GM20000 (cell line): Measurements from ENCODE around the gene SLC4A2.

Experiments used
- DNase-seq: peaks from one replicate; pipeline ENCODE4 v3.0.0; 2012; ENCODE audit warnings: low spot score
- TF ChIP-seq, protein P1 (sequence below): IDR thresholded peaks from 2 replicates; pipeline ENCODE4 v1.5.1; 2012; ENCODE audit warnings: mild to moderate bottlenecking, control low read depth; ENCODE audit errors: extremely low read depth, missing control alignments

SLC4A2 gene

DNA sequence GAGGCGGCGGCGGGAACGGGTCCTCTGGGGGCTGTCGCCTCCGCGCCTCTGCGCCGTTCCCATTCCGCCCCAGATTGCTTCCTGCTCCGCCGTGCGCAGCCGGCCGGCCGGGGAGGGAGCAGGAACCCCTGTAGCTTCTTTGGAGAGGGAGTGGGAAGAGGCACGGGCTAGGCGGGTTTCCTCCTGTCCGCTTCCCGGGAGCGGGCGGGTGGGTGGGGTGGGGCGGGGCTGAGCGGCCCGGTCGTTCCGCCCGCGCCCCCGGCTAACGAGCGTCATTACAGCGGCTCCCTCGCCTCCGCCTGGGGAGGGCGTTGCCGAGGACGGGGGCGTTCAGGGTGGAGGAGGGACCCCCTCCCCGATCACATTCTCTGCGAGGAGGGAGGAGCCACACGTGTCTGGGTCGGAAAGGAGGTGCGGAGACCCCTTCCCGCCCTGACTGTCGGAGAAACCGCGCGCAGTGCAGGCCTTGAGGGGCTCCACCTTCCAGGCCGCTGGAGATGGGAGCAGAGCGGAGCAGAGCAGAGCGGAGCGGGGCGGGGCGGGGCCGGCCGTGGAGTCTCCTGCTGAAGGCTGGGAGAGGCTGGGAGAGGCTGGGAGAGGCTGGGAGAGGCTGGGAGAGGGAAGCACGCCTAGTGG, 66.6 kb downstream of the SLC4A2 start:
- no peak for DNase-seq
- TF ChIP-seq, protein P1, sequence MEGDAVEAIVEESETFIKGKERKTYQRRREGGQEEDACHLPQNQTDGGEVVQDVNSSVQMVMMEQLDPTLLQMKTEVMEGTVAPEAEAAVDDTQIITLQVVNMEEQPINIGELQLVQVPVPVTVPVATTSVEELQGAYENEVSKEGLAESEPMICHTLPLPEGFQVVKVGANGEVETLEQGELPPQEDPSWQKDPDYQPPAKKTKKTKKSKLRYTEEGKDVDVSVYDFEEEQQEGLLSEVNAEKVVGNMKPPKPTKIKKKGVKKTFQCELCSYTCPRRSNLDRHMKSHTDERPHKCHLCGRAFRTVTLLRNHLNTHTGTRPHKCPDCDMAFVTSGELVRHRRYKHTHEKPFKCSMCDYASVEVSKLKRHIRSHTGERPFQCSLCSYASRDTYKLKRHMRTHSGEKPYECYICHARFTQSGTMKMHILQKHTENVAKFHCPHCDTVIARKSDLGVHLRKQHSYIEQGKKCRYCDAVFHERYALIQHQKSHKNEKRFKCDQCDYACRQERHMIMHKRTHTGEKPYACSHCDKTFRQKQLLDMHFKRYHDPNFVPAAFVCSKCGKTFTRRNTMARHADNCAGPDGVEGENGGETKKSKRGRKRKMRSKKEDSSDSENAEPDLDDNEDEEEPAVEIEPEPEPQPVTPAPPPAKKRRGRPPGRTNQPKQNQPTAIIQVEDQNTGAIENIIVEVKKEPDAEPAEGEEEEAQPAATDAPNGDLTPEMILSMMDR: no peak
